Measurements from ENCODE around the gene DGKI. TPM values are rescaled to one million over a fixed set of nuclear protein-coding genes. Genes with fewer than 3 reads are reported as not detected.

Gene DGKI
- total and polyA plus RNA-seq, 2 of the 13 experiments (the other 11 are each of a cell fraction or from before 2014, with no cell fraction given), result 0.09 to 0.17 TPM

DNA sequence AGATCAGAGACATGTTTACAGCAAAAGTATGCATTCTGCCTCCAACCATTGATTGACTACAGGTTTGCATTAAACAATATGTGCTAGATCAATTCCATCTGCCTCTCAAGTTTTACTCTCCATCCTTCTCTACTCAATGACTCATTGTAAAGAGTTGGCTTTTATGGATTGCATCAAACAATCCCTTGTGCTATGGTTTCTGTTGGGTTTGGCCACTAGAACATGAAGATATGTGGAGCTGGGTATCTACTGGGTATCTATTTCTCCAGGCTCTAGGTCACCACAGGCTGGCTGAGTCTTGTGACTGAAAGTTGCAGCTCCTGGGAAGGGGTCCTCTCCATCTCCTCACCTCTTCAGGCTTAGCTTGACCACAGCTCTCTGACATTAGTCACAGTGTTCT, 204.7 kb downstream of the DGKI start (continued):
- no peak for TF ChIP-seq ZHX1 (CRISPR knock-in tag; IDR thresholded peaks at IDR 0.05; ENCODE audit: low read depth)
- no peak for TF ChIP-seq HINFP (CRISPR knock-in tag; IDR thresholded peaks at IDR 0.05; ENCODE audit: low read depth)

DNA sequence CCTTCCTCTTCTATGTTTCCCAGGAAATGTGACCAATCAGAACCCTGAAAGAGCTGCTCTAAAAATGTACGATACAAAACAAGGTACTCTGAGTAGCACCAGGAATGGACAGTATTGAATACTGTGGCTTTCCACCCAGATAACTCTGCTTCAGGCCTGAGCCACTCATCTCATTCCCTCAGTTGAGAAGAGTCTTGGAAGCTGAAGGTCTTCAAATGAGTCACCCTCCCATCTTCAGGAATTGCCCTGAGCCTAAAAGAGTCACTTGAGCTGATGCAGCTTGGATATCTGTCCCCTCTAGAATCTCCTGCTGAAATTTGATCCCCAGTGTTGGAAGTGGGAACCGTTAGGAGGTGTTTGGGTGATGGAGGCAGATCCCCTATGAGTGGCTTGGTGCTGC, 210.4 kb downstream of the DGKI start:
- no peak for ATAC-seq
- TF ChIP-seq, protein P1, sequence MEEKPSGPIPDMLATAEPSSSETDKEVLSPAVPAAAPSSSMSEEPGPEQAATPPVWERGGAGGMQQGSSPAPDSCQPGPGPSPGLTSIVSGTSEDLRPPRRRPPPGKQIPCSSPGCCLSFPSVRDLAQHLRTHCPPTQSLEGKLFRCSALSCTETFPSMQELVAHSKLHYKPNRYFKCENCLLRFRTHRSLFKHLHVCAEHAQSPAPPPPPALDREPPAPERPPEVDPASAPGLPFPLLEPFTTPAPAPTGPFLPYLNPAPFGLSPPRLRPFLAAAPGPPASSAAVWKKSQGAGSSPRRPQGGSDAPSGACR (CRISPR knock-in tag; IDR thresholded peaks at IDR 0.05), result no peak
- TF ChIP-seq ZKSCAN8 (CRISPR knock-in tag; IDR thresholded peaks at IDR 0.05; ENCODE audit: borderline replicate concordance) (no peak), WIZ (CRISPR knock-in tag; IDR thresholded peaks at IDR 0.05) (no peak), ZNF710 (CRISPR knock-in tag; IDR thresholded peaks at IDR 0.05; ENCODE audit: borderline replicate concordance) (no peak)
- TF ChIP-seq, protein P2, sequence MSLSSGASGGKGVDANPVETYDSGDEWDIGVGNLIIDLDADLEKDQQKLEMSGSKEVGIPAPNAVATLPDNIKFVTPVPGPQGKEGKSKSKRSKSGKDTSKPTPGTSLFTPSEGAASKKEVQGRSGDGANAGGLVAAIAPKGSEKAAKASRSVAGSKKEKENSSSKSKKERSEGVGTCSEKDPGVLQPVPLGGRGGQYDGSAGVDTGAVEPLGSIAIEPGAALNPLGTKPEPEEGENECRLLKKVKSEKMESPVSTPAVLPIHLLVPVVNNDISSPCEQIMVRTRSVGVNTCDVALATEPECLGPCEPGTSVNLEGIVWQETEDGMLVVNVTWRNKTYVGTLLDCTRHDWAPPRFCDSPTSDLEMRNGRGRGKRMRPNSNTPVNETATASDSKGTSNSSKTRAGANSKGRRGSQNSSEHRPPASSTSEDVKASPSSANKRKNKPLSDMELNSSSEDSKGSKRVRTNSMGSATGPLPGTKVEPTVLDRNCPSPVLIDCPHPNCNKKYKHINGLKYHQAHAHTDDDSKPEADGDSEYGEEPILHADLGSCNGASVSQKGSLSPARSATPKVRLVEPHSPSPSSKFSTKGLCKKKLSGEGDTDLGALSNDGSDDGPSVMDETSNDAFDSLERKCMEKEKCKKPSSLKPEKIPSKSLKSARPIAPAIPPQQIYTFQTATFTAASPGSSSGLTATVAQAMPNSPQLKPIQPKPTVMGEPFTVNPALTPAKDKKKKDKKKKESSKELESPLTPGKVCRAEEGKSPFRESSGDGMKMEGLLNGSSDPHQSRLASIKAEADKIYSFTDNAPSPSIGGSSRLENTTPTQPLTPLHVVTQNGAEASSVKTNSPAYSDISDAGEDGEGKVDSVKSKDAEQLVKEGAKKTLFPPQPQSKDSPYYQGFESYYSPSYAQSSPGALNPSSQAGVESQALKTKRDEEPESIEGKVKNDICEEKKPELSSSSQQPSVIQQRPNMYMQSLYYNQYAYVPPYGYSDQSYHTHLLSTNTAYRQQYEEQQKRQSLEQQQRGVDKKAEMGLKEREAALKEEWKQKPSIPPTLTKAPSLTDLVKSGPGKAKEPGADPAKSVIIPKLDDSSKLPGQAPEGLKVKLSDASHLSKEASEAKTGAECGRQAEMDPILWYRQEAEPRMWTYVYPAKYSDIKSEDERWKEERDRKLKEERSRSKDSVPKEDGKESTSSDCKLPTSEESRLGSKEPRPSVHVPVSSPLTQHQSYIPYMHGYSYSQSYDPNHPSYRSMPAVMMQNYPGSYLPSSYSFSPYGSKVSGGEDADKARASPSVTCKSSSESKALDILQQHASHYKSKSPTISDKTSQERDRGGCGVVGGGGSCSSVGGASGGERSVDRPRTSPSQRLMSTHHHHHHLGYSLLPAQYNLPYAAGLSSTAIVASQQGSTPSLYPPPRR (CRISPR knock-in tag; IDR thresholded peaks at IDR 0.05; ENCODE audit: borderline replicate concordance), result no peak
- TF ChIP-seq, protein P3, sequence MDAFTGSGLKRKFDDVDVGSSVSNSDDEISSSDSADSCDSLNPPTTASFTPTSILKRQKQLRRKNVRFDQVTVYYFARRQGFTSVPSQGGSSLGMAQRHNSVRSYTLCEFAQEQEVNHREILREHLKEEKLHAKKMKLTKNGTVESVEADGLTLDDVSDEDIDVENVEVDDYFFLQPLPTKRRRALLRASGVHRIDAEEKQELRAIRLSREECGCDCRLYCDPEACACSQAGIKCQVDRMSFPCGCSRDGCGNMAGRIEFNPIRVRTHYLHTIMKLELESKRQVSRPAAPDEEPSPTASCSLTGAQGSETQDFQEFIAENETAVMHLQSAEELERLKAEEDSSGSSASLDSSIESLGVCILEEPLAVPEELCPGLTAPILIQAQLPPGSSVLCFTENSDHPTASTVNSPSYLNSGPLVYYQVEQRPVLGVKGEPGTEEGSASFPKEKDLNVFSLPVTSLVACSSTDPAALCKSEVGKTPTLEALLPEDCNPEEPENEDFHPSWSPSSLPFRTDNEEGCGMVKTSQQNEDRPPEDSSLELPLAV (CRISPR knock-in tag; conservative IDR thresholded peaks at IDR 0.05; ENCODE audit: low read depth), result no peak

More for the DNA sequence above, 210.4 kb downstream of the DGKI start:
- no peak for DNase-seq (ENCODE audit: low spot score)
- in situ Hi-C loops (cut with HindIII; ENCODE audit: extremely low pct_ligation_motif_present, low pct_unique_long_range_greater_than_20kb) (no loop called here), intact Hi-C loops (cut with micrococcal nuclease; ENCODE audit: unreplicated experiment) (no loop called here)
- Histone ChIP-seq H2AFZ (ENCODE audit: low read length) (no peak overlapping the region), H3K4me3 (replicated peaks in 1 of 3; ENCODE audit: insufficient read depth in 1 of 3, low read depth in 2 of 3, low read length in 3 of 3) (no peak overlapping the region), H3K79me2 (ENCODE audit: insufficient read depth, low read length) (no peaks in the 10 kb centered on the region), H3K9ac (ENCODE audit: insufficient read depth, low read depth, low read length) (no peak overlapping the region), H3K36me3 (replicated peaks in 1 of 2; ENCODE audit: control insufficient read depth in 1 of 2, insufficient read depth in 2 of 2, low read length in 2 of 2) (no peaks in the 10 kb centered on the region), H4K20me1 (ENCODE audit: insufficient read depth, low read length) (no peaks in the 10 kb centered on the region), H3K27ac (ENCODE audit: extremely low read length, insufficient read depth, low read length) (no peak overlapping the region), H3K27me3 (ENCODE audit: control insufficient read depth in 1 of 2, insufficient read depth in 2 of 2, low read length in 2 of 2) (0 out of 5 replicates have a peak, but pooled peaks cover 0 to under 1% of the 10 kb centered on the region in 2 experiments), H3K4me1 (ENCODE audit: insufficient read depth, low read length) (no peaks in the 10 kb centered on the region), H3K9me3 (ENCODE audit: low read length) (no peaks in the 10 kb centered on the region), H3K4me2 (ENCODE audit: low read depth, low read length) (no peak overlapping the region)
- BruUV-seq (replicated peaks), result no TSS peak
- FAIRE-seq, result no peak
- POLR2A ChIA-PET, result no interaction called here
- WGBS (ENCODE audit: low lambda C conversion rate), result 0% methylated on average over 2 of the region's 2 CpGs
- CTCF ChIA-PET (ENCODE audit: low intra/inter-chr PET ratio, low total read pairs), result no interaction called here
